RKO (cell line): ENCODE results near the gene NAGS.
A peak's percentile ranks its signal among the peaks of the same experiment; 100 is the strongest.
"Not testable (repeated sequence)": the region's sequence is repeated elsewhere in the genome, so short reads cannot be mapped to it uniquely, and the experiment has no call there.

Experiments
- DNase-seq: peaks from one replicate; pipeline ENCODE4 v3.0.0-alpha.2; 2016; ENCODE audit warnings: low spot score

NAGS gene

GRCh38 chr17:44004077-44004760, at the start of gene NAGS:
Gene NAGS, plus strand, starts transcription at chr17:44004622. Its CDS starts 42 bp downstream, at chr17:44004664.
- DNase-seq: no peak

- DNase-seq: no peak
Measured at GRCh38 chr17:43956222-43956621, 48.2 kb upstream of the NAGS start.

- DNase-seq: no peak
Measured at GRCh38 chr17:43958748-43959352, 45.6 kb upstream of the NAGS start.

GRCh38 chr17:43961292-43961691, 43.1 kb upstream of the NAGS start:
- DNase-seq: not testable (repeated sequence)

GRCh38 chr17:43961954-43962353, 42.5 kb upstream of the NAGS start:
- peak; percentile 75 for DNase-seq

GRCh38 chr17:43962479-43962878, 41.9 kb upstream of the NAGS start:
- no peak for DNase-seq

GRCh38 chr17:43966276-43966675, 38.1 kb upstream of the NAGS start:
- DNase-seq: no peak

GRCh38 chr17:43967251-43967875, 37.1 kb upstream of the NAGS start:
- DNase-seq: no peak

GRCh38 chr17:43970366-43970765, 34.1 kb upstream of the NAGS start:
- DNase-seq: no peak

GRCh38 chr17:43971436-43971835, 33.0 kb upstream of the NAGS start:
- DNase-seq: not testable (repeated sequence)

- not testable (repeated sequence) for DNase-seq
Measured at GRCh38 chr17:43972444-43973212, 31.8 kb upstream of the NAGS start.

- no peak for DNase-seq
Measured at GRCh38 chr17:43974382-43975266, 29.8 kb upstream of the NAGS start.

- no peak for DNase-seq
Measured at GRCh38 chr17:43975898-43976297, 28.5 kb upstream of the NAGS start.

- no peak for DNase-seq
Measured at GRCh38 chr17:43976963-43977837, 27.2 kb upstream of the NAGS start.

- no peak for DNase-seq
Measured at GRCh38 chr17:43978078-43978477, 26.3 kb upstream of the NAGS start.

- DNase-seq: no peak
Measured at GRCh38 chr17:43979011-43979410, 25.4 kb upstream of the NAGS start.

GRCh38 chr17:43979671-43980070, 24.8 kb upstream of the NAGS start:
- no peak for DNase-seq

GRCh38 chr17:43982171-43982570, 22.3 kb upstream of the NAGS start:
- DNase-seq: no peak

GRCh38 chr17:43983196-43983514, 21.3 kb upstream of the NAGS start:
- no peak for DNase-seq

GRCh38 chr17:43983515-43984411, 20.7 kb upstream of the NAGS start:
- DNase-seq: no peak
